ENCODE data around the gene TMEM235.
"Not testable (repeated sequence)": the region's sequence is repeated elsewhere in the genome, so short reads cannot be mapped to it uniquely, and the experiment has no call there.

The TMEM235 gene

GRCh38 chr17:78251773-78252103 lies 20.3 kb downstream of the TMEM235 start:
- TF ChIP-seq CTCF (IDR thresholded peaks at IDR 0.05; ENCODE audit: low read depth, low read length), result no peak
- H3K27me3 ChIP-seq, result no peaks in the 10 kb centered on the region
- H3K4me3 ChIP-seq (ENCODE audit: low read depth, low read length), result no peak overlapping the region

GRCh38 chr17:78252111-78252634 lies 20.7 kb downstream of the TMEM235 start:
- Histone ChIP-seq H3K4me1 (peaks cover 26% of the 10 kb centered on the region), H3K9me3 (no peaks in the 10 kb centered on the region), H3K4me3 (ENCODE audit: low read depth, low read length) (no peak overlapping the region), H3K36me3 (no peaks in the 10 kb centered on the region), H3K27me3 (no peaks in the 10 kb centered on the region)
- no peak for TF ChIP-seq CTCF (IDR thresholded peaks at IDR 0.05; ENCODE audit: low read depth, low read length)
- no peak for DNase-seq

More at GRCh38 chr17:78251773-78252103, 20.3 kb downstream of the TMEM235 start:
- no peak for DNase-seq
- Histone ChIP-seq H3K9me3 (no peaks in the 10 kb centered on the region), H3K4me1 (peaks cover 22% of the 10 kb centered on the region), H3K36me3 (no peaks in the 10 kb centered on the region)

DNA sequence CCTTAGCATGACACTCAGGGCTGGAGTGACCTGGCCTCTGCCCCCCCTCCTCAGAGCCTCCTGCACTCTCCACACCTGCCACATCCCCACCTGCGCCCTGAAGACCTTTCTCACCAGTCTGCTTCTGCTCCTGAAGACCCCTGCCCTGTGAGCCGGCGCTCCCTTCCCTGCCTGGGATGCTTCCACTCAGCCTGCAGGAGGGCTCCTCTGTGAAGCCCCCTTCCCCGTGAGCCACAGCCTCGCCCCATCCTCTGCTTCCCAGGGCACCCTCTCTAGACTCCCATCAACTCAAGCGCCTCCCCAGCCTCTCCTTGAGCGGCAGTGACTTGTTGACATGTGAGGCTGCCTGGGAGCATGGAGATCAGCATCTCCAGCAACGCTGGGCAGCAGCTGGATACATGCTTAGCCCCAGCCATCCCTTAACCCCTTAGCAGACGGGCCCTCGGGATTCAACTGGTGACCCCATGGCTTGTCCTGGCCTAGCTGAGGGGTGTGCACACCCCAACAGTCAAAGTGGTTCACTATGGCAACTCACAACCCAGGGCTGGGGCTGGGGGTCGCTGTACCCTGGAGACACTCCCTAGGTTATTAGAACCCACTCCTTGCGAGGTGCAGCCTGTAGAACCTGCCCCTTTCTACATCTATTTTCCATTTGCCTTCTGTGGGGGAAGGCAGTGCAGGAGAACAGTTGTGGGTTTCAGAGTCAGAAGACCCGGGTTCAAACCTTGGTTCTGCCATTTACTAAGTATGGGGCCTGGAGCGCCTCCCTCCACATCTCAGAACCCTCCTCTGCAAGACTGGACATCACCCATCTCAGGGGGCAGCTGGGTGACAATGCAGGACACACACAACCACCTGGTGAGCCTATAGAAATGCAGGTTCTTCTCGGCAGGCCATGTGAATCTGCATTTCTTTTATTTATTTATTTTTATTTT lies 21.5 kb downstream of the TMEM235 start:
- Histone ChIP-seq H3K27me3 (no peaks in the 10 kb centered on the region), H3K4me3 (ENCODE audit: low read depth, low read length) (no peak overlapping the region), H3K36me3 (no peaks in the 10 kb centered on the region), H3K4me1 (peaks cover 34% of the 10 kb centered on the region), H3K9me3 (no peaks in the 10 kb centered on the region)
- TF ChIP-seq CTCF (IDR thresholded peaks at IDR 0.05; ENCODE audit: low read depth, low read length), result no peak
- no peak for DNase-seq

DNA sequence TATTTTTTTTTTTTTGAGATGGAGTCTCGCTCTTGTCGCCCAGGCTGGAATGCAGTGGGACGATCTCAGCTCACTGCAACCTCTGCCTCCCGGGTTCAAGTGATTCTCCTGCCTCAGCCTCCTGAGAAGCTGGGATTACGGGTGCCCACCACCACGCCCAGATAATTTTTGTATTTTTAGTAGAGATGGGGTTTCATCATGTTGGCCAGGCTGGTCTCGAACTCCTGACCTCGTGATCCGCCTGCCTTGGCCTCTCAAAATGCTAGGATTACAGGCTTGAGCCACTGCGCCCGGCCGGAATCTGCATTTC lies 22.2 kb downstream of the TMEM235 start:
- Histone ChIP-seq H3K4me3 (ENCODE audit: low read depth, low read length) (peak overlapping the region; percentile 81), H3K4me1 (peaks cover 40% of the 10 kb centered on the region)

DNA sequence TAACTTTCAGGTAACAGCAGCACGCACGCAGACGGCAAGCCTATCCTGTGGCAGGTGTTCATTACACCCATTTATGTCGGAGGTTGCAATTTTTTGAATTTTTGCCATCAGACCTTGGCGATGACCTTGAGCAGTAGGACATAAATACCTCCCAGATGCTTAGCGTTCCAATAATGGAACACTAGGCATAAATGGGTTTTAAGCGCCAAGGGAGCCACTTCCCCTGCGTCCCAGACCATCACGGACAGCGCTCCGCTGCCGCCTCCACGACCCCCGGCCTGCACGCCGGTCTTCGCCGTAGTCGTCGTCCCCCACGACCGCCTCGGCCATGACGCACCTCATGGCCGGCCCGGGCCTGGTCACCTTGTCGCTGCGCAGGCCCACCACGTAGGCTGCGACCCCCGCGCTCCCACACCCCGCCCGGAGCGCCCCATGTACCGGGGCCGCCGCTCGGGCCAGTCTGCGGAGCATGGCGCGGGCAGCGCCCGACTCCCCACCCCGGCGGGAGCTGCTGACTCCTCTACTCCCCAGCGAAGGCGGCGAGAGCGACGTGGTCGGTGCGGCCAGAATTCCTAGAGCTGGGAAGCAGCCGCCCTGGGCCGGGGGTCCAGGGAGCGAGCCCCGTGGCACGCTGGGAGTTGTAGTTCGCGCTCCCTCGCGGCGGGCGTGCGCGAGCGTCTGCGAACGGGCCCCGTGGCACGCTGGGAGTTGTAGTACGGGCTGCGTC lies 22.7 kb downstream of the TMEM235 start:
- Histone ChIP-seq H3K27me3 (no peaks in the 10 kb centered on the region), H3K4me1 (peaks cover 44% of the 10 kb centered on the region), H3K4me3 (ENCODE audit: low read depth, low read length) (peak overlapping the region; percentile 81), H3K9me3 (no peaks in the 10 kb centered on the region), H3K36me3 (no peaks in the 10 kb centered on the region)
- TF ChIP-seq CTCF (IDR thresholded peaks at IDR 0.05; ENCODE audit: low read depth, low read length), result no peak
- DNase-seq, result peak; percentile 95

More for the DNA sequence above, 22.2 kb downstream of the TMEM235 start:
- H3K36me3 ChIP-seq, DNase-seq, H3K9me3 ChIP-seq, H3K27me3 ChIP-seq: not testable (repeated sequence)

GRCh38 chr17:78255029-78255656 lies 23.7 kb downstream of the TMEM235 start:
- TF ChIP-seq CTCF (IDR thresholded peaks at IDR 0.05; ENCODE audit: low read depth, low read length), result no peak
- Histone ChIP-seq H3K4me1 (peaks cover 48% of the 10 kb centered on the region), H3K9me3 (no peaks in the 10 kb centered on the region), H3K27me3 (no peaks in the 10 kb centered on the region), H3K4me3 (ENCODE audit: low read depth, low read length) (no peak overlapping the region), H3K36me3 (no peaks in the 10 kb centered on the region)
- DNase-seq, result no peak

Measured in BE2C (cell line).